ENCODE results near the gene PMM2. TPM values are rescaled to one million over a fixed set of nuclear protein-coding genes. Genes with fewer than 3 reads are reported as not detected.
A peak's percentile ranks its signal among the peaks of the same experiment; 100 is the strongest.

The PMM2 gene
- total RNA-seq, 2 donors from 2014 or later = 61.6 to 105 TPM

- Mint-ChIP-seq H3K27me3 (no peaks in the 10 kb centered on the region), H3K9me3 (no peaks in the 10 kb centered on the region), H3K27ac (peak overlapping the region in 1 of 2 donors; percentile 71), H3K36me3 (no peaks in the 10 kb centered on the region), H3K4me1 (ENCODE audit: low read depth in 2 of 2) (peaks cover 0 to 10% of the 10 kb centered on the region in 2 donors), H3K4me3 (no peak overlapping the region)
- ATAC-seq (no peak), DNase-seq (ENCODE audit: low spot score) (no peak)
These were observed 80.4 kb downstream of the PMM2 start for GRCh38 chr16:8877894-8878522.

GRCh38 chr16:8878523-8878911 is 80.9 kb downstream of the PMM2 start:
- no peaks in the 10 kb centered on the region for H3K27me3 Mint-ChIP-seq
- no peaks in the 10 kb centered on the region for H3K9me3 Mint-ChIP-seq
- H3K4me3 Mint-ChIP-seq = no peak overlapping the region
- DNase-seq (ENCODE audit: low spot score) = no peak
- H3K36me3 Mint-ChIP-seq = no peaks in the 10 kb centered on the region
- H3K4me1 Mint-ChIP-seq (ENCODE audit: low read depth in 2 of 2) = peaks cover 0 to 10% of the 10 kb centered on the region in 2 donors
- no peak for ATAC-seq
- peak overlapping the region in 1 of 2 donors; percentile 71 for H3K27ac Mint-ChIP-seq

GRCh38 chr16:8880839-8881510 is 83.3 kb downstream of the PMM2 start:
- Mint-ChIP-seq H3K27me3 (no peaks in the 10 kb centered on the region), H3K9me3 (no peaks in the 10 kb centered on the region), H3K4me3 (no peak overlapping the region), H3K36me3 (no peaks in the 10 kb centered on the region), H3K4me1 (ENCODE audit: low read depth in 2 of 2) (peaks cover 10 to 11% of the 10 kb centered on the region in 2 donors), H3K27ac (no peak overlapping the region)
- DNase-seq (ENCODE audit: low spot score) (no peak), ATAC-seq (no peak)

GRCh38 chr16:8882041-8882617 is 84.5 kb downstream of the PMM2 start, which contains the start of gene LITAFD:
Gene LITAFD, plus strand, starts transcription at chr16:8882351. Its CDS starts 2,005 bp downstream, at chr16:8884356.
- DNase-seq (ENCODE audit: low spot score) = peak; percentile 59
- Mint-ChIP-seq H3K4me1 (ENCODE audit: low read depth in 2 of 2) (peaks cover 14 to 15% of the 10 kb centered on the region in 2 donors), H3K27me3 (no peaks in the 10 kb centered on the region), H3K9me3 (no peaks in the 10 kb centered on the region), H3K4me3 (no peak within 1 kb of the TSS), H3K27ac (no peak within 1 kb of the TSS), H3K36me3 (no peaks in the 10 kb centered on the region)
- ATAC-seq = no peak

- DNase-seq (ENCODE audit: low spot score) = no peak
- H3K36me3 Mint-ChIP-seq = no peaks in the 10 kb centered on the region
- no peaks in the 10 kb centered on the region for H3K27me3 Mint-ChIP-seq
These were observed 85.2 kb downstream of the PMM2 start for GRCh38 chr16:8882725-8883377.

GRCh38 chr16:8885674-8886592 is 88.3 kb downstream of the PMM2 start:
- DNase-seq (ENCODE audit: low spot score) (no peak), ATAC-seq (peak in 1 of 2 donors; percentile 19)
- Mint-ChIP-seq H3K4me3 (no peak overlapping the region), H3K4me1 (ENCODE audit: low read depth in 2 of 2) (peaks cover 15 to 19% of the 10 kb centered on the region in 2 donors), H3K27me3 (no peaks in the 10 kb centered on the region), H3K36me3 (no peaks in the 10 kb centered on the region), H3K27ac (no peak overlapping the region), H3K9me3 (no peaks in the 10 kb centered on the region)

More at GRCh38 chr16:8882725-8883377, 85.2 kb downstream of the PMM2 start:
- H3K4me1 Mint-ChIP-seq (ENCODE audit: low read depth in 2 of 2) = peaks cover 17 to 19% of the 10 kb centered on the region in 2 donors
- H3K9me3 Mint-ChIP-seq = no peaks in the 10 kb centered on the region
- H3K4me3 Mint-ChIP-seq = no peak overlapping the region
- H3K27ac Mint-ChIP-seq = no peak overlapping the region
- no peak for ATAC-seq

GRCh38 chr16:8886593-8887430 is 89.2 kb downstream of the PMM2 start:
- Mint-ChIP-seq H3K9me3 (no peaks in the 10 kb centered on the region), H3K4me1 (ENCODE audit: low read depth in 2 of 2) (peaks cover 18 to 19% of the 10 kb centered on the region in 2 donors), H3K27ac (peak overlapping the region in 1 of 2 donors; percentile 30), H3K27me3 (no peaks in the 10 kb centered on the region), H3K36me3 (no peaks in the 10 kb centered on the region), H3K4me3 (no peak overlapping the region)
- DNase-seq (ENCODE audit: low spot score) (no peak), ATAC-seq (no peak)

GRCh38 chr16:8887431-8887765 is 89.8 kb downstream of the PMM2 start:
- peaks cover 19 to 21% of the 10 kb centered on the region in 2 donors for H3K4me1 Mint-ChIP-seq (ENCODE audit: low read depth in 2 of 2)
- no peaks in the 10 kb centered on the region for H3K27me3 Mint-ChIP-seq
- H3K9me3 Mint-ChIP-seq = no peaks in the 10 kb centered on the region
- ATAC-seq (no peak), DNase-seq (ENCODE audit: low spot score) (no peak)
- no peak overlapping the region for H3K4me3 Mint-ChIP-seq
- peak overlapping the region in 1 of 2 donors; percentile 30 for H3K27ac Mint-ChIP-seq
- H3K36me3 Mint-ChIP-seq = no peaks in the 10 kb centered on the region

- Mint-ChIP-seq H3K27ac (no peak overlapping the region), H3K4me1 (ENCODE audit: low read depth in 2 of 2) (peaks cover 19 to 21% of the 10 kb centered on the region in 2 donors), H3K36me3 (peaks cover 1% of the 10 kb centered on the region), H3K27me3 (no peaks in the 10 kb centered on the region), H3K9me3 (no peaks in the 10 kb centered on the region), H3K4me3 (no peak overlapping the region)
- DNase-seq (ENCODE audit: low spot score) = no peak
- ATAC-seq = no peak
These were observed 90.4 kb downstream of the PMM2 start for GRCh38 chr16:8887952-8888560.

GRCh38 chr16:8888951-8889892 is 91.6 kb downstream of the PMM2 start:
- Mint-ChIP-seq H3K27me3 (no peaks in the 10 kb centered on the region), H3K9me3 (no peaks in the 10 kb centered on the region), H3K36me3 (peaks cover 6% of the 10 kb centered on the region), H3K4me3 (no peak overlapping the region), H3K4me1 (ENCODE audit: low read depth in 2 of 2) (peaks cover 19 to 21% of the 10 kb centered on the region in 2 donors), H3K27ac (no peak overlapping the region)
- DNase-seq (ENCODE audit: low spot score) = no peak
- no peak for ATAC-seq

GRCh38 chr16:8889893-8890548 is 92.4 kb downstream of the PMM2 start:
- peaks cover 18 to 21% of the 10 kb centered on the region in 2 donors for H3K4me1 Mint-ChIP-seq (ENCODE audit: low read depth in 2 of 2)
- no peaks in the 10 kb centered on the region for H3K27me3 Mint-ChIP-seq
- no peak overlapping the region for H3K27ac Mint-ChIP-seq
- ATAC-seq (no peak), DNase-seq (ENCODE audit: low spot score) (no peak)
- H3K36me3 Mint-ChIP-seq = peaks cover 12% of the 10 kb centered on the region
- no peak overlapping the region for H3K4me3 Mint-ChIP-seq
- no peaks in the 10 kb centered on the region for H3K9me3 Mint-ChIP-seq
